NCI-H2196 treated with DMSO at 0.1 percent for 48 hours (cell line): ENCODE measurements around the gene NMRK2.
A peak's percentile ranks its signal among the peaks of the same experiment; 100 is the strongest.

Experiments
- DNase-seq: peaks from one replicate; lab custom pipeline; 2025; ENCODE audit not compliant: unreplicated experiment; lab: John Stamatoyannopoulos, UW

Gene NMRK2

GRCh38 chr19:3981373-3981735 is 48.5 kb downstream of the NMRK2 start:
- no peak for DNase-seq

GRCh38 chr19:3981736-3982681 is 49.1 kb downstream of the NMRK2 start:
- DNase-seq, result no peak

GRCh38 chr19:3982701-3983541 is 50.1 kb downstream of the NMRK2 start:
- DNase-seq, result no peak

- no peak for DNase-seq
Observed at GRCh38 chr19:3983542-3983914, 50.7 kb downstream of the NMRK2 start.

- DNase-seq, result no peak
Observed at GRCh38 chr19:3983936-3984583, 51.2 kb downstream of the NMRK2 start.

GRCh38 chr19:3984584-3984907 is 51.7 kb downstream of the NMRK2 start:
- no peak for DNase-seq

GRCh38 chr19:3984908-3985642 is 52.2 kb downstream of the NMRK2 start, which contains the start of gene EEF2:
EEF2 (minus strand) TSS chr19:3985463; CDS start chr19:3985380, 83 bp downstream.
- peak; percentile 81 for DNase-seq

- peak; percentile 52 for DNase-seq
Observed at GRCh38 chr19:3985643-3986259, 52.9 kb downstream of the NMRK2 start.

GRCh38 chr19:3986260-3987041 is 53.6 kb downstream of the NMRK2 start:
- peak; percentile 87 for DNase-seq

- DNase-seq, result peak; percentile 81
Observed at GRCh38 chr19:3987619-3988371, 54.9 kb downstream of the NMRK2 start.

- no peak for DNase-seq
Observed at GRCh38 chr19:3990815-3991117, 57.9 kb downstream of the NMRK2 start.
